Heart left ventricle (tissue), 13 donors: ENCODE data around the gene CADPS2.

Source experiments
- CTCF ChIP-seq, 12 donors: fragments of 200-600 bp; sonication (generic) in 4 of 12; IDR thresholded peaks; one replicate each; pipeline versions ENCODE4 v1.5.0 to v1.8.0; 2018 to 2022; ENCODE audit warnings: antibody characterized with exemption in 12 of 12, mild to moderate bottlenecking in 5 of 12
- POLR2A ChIP-seq, 2 donors: fragments of 450-650 bp; IDR thresholded peaks; one replicate each; pipeline ENCODE4 v1.6.1; 2017; ENCODE audit warnings: antibody characterized with exemption in 2 of 2, mild to moderate bottlenecking in 2 of 2, moderate library complexity in 2 of 2
- donor health status: ischemic (EF 13 %, LVEDD 7.1; RV severe dilation, severe dysfunction).
- donor health status: DM: no; HTN: yes; CAD: no.
- donor health status: DM: no; HTN: no; CAD: no.
- donor health status: ischemic (EF 25% LVEDD 6.9; RV normal size, moderate dysfunction).
- donor health status: ischemic (EF 25% LVEDD 5.7; RV mildly dilated, moderate dysfunction).
- donor health status: ischemic (EF 35%, LVEDD 5.7; RV mildly dilated, moderate dysfunction).
- donor health status: nonischemic (EF 11% LVEDD 7.7; RV severe dilation, severe dysfunction).
- donor health status: DM: yes; HTN: yes; CAD: no.
- donor health status: PGD.
- donor health status: ischemic (EF 29% LVEDD 5.4; RV normal size, mild dysfunction).
- donor health status: nonischemic (EF 23%, LVEDD 6.1; RV moderate dilation, normal function).

- TF ChIP-seq POLR2A (IDR thresholded peaks at IDR 0.05) (no peak), CTCF (IDR thresholded peaks at IDR 0.05) (no peak)
Observed at GRCh38 chr7:122556873-122557542, 329.3 kb downstream of the CADPS2 start.
